OCI-LY1 (cell line): Measurements from ENCODE around the gene FYB2.

ENCODE experiments used
- H2AFZ ChIP-seq: fragments of 200-600 bp; sonication (generic), shearing (Covaris generic); 2 replicates; pipeline ENCODE4 v1.6.0; 2014; ENCODE audit warnings: antibody characterized with exemption, mild to moderate bottlenecking, low read length
- H3F3A ChIP-seq: fragments of 200-600 bp; sonication (generic), shearing (Covaris generic); 2 replicates; pipeline ENCODE4 v1.6.0; 2014; ENCODE audit warnings: mild to moderate bottlenecking, antibody characterized with exemption, low read length, moderate library complexity; ENCODE audit not compliant: insufficient read depth
- H3K27ac ChIP-seq: fragments of 200-600 bp; sonication (generic); 2 replicates; pipeline ENCODE4 v1.5.1; 2014; ENCODE audit warnings: low read length, mixed run types, mild to moderate bottlenecking, low read depth; ENCODE audit not compliant: poor library complexity, severe bottlenecking
- H3K27me3 ChIP-seq: fragments of 200-600 bp; sonication (generic); 2 replicates; pipeline ENCODE4 v1.6.0; 2014; ENCODE audit warnings: antibody characterized with exemption, mild to moderate bottlenecking, low read length, moderate library complexity; ENCODE audit not compliant: insufficient read depth
- H3K36me3 ChIP-seq: fragments of 200-600 bp; sonication (generic); 2 replicates; pipeline ENCODE4 v1.6.1; 2014; ENCODE audit warnings: mild to moderate bottlenecking, antibody characterized with exemption, low read length, moderate library complexity, mixed read lengths; ENCODE audit not compliant: insufficient read depth
- H3K4me1 ChIP-seq: fragments of 200-600 bp; sonication (generic); 2 replicates; pipeline ENCODE4 v1.5.1; 2014; ENCODE audit warnings: mild to moderate bottlenecking, low read length, moderate library complexity; ENCODE audit not compliant: insufficient read depth, severe bottlenecking
- H3K4me2 ChIP-seq: fragments of 200-600 bp; sonication (generic), shearing (Covaris generic); 2 replicates; pipeline ENCODE4 v1.6.1; 2014; ENCODE audit warnings: low read length
- H3K4me3 ChIP-seq: fragments of 200-600 bp; sonication (generic); 2 replicates; pipeline ENCODE4 v1.5.1; 2014; ENCODE audit warnings: low read length, low read depth, mild to moderate bottlenecking, mixed read lengths; ENCODE audit not compliant: poor library complexity, severe bottlenecking
- H3K79me2 ChIP-seq: fragments of 200-600 bp; shearing (Covaris generic); 2 replicates; pipeline ENCODE4 v1.6.1; 2016; ENCODE audit warnings: mixed run types, low read length, mixed read lengths; ENCODE audit not compliant: insufficient read depth
- H3K9ac ChIP-seq: fragments of 200-600 bp; sonication (generic), shearing (Covaris generic); 2 replicates; pipeline ENCODE4 v1.6.1; 2014; ENCODE audit warnings: mild to moderate bottlenecking, low read length, mixed read lengths
- H3K9me2 ChIP-seq: fragments of 200-600 bp; sonication (generic), shearing (Covaris generic); 2 replicates; pipeline ENCODE4 v1.6.1; 2014; ENCODE audit warnings: low read depth, mild to moderate bottlenecking, low read length, mixed read lengths
- H3K9me3 ChIP-seq: fragments of 200-600 bp; shearing (Covaris generic); 2 replicates; pipeline ENCODE4 v1.6.1; 2014; ENCODE audit warnings: low read length, mixed read lengths
- H4K20me1 ChIP-seq: fragments of 200-600 bp; sonication (generic), shearing (Covaris generic); 2 replicates; pipeline ENCODE4 v1.6.0; 2016; ENCODE audit warnings: mild to moderate bottlenecking, low read length; ENCODE audit not compliant: insufficient read depth
- EZH2 ChIP-seq: fragments of 200-600 bp; sonication (generic), shearing (Covaris generic); IDR thresholded peaks from 2 replicates; pipeline ENCODE4 v1.8.0; 2017; ENCODE audit warnings: borderline replicate concordance, mixed run types, mild to moderate bottlenecking, antibody characterized with exemption, low read length, moderate library complexity, mixed read lengths
- TF ChIP-seq, protein P1 (sequence below): fragments of 200-600 bp; sonication (generic), shearing (Covaris generic); IDR thresholded peaks from 2 replicates; pipeline ENCODE4 v1.5.1; 2017; ENCODE audit warnings: mild to moderate bottlenecking, antibody characterized with exemption, low read length, moderate library complexity, mixed read lengths

The FYB2 gene

DNA sequence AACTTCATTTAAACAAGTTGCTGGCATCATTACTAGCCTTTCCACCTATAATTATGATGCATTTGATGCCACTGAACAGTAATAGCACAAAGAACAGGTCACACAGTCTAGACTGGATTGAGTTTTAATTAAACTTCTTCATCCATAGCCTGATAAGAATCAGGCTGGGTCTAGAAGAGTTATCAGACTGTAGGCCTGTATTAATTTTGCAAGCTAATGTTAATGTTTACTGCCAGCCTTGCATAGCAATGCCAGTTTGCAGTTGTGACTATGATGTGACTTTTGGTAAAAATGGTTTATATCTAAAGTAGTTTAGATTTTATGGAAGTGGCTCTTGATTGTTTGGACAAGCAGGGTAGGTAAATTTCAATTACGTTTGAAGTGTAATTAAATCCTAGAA, 106.1 kb downstream of the FYB2 start:
- no peaks in the 10 kb centered on the region for H3K9me3 ChIP-seq
- TF ChIP-seq, protein P1, sequence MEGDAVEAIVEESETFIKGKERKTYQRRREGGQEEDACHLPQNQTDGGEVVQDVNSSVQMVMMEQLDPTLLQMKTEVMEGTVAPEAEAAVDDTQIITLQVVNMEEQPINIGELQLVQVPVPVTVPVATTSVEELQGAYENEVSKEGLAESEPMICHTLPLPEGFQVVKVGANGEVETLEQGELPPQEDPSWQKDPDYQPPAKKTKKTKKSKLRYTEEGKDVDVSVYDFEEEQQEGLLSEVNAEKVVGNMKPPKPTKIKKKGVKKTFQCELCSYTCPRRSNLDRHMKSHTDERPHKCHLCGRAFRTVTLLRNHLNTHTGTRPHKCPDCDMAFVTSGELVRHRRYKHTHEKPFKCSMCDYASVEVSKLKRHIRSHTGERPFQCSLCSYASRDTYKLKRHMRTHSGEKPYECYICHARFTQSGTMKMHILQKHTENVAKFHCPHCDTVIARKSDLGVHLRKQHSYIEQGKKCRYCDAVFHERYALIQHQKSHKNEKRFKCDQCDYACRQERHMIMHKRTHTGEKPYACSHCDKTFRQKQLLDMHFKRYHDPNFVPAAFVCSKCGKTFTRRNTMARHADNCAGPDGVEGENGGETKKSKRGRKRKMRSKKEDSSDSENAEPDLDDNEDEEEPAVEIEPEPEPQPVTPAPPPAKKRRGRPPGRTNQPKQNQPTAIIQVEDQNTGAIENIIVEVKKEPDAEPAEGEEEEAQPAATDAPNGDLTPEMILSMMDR, result no peak
- TF ChIP-seq EZH2, result no peak

DNA sequence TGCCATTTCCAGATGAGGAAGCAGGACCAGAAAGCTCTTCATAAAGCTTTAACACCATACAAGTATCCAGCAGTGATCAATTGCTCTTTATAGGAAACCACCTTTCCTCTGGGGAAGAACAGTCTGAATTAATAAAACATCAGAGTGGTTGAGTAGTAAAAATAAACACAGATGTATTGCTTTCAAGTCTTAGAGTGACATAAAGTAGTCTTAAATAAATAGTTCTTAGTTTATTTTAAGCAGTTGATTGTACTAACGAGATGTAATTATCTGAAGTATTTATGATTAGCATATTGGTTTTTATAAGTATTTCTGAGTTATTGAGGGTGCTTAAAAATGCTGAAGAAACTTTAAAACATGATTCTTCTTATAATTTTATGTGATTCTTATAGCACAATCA, 107.1 kb downstream of the FYB2 start:
- H2AFZ ChIP-seq, result no peak overlapping the region
- no peaks in the 10 kb centered on the region for H3K9me3 ChIP-seq
- no peaks in the 10 kb centered on the region for H3K79me2 ChIP-seq
- H3K4me2 ChIP-seq, result no peak overlapping the region
- TF ChIP-seq EZH2, result no peak
- TF ChIP-seq, protein P1, result no peak
- no peaks in the 10 kb centered on the region for H3F3A ChIP-seq
- no peaks in the 10 kb centered on the region for H3K27me3 ChIP-seq
- H3K4me1 ChIP-seq, result no peaks in the 10 kb centered on the region
- H3K9me2 ChIP-seq, result no peaks in the 10 kb centered on the region
- H4K20me1 ChIP-seq, result no peaks in the 10 kb centered on the region
- H3K4me3 ChIP-seq, result no peak overlapping the region
- no peaks in the 10 kb centered on the region for H3K36me3 ChIP-seq
- no peak overlapping the region for H3K27ac ChIP-seq
- H3K9ac ChIP-seq, result no peak overlapping the region

More for the DNA sequence above, 106.1 kb downstream of the FYB2 start:
- no peak overlapping the region for H3K4me3 ChIP-seq
- H3K36me3 ChIP-seq, result no peaks in the 10 kb centered on the region
- H3K27me3 ChIP-seq, result no peaks in the 10 kb centered on the region
- no peaks in the 10 kb centered on the region for H4K20me1 ChIP-seq
- H3K27ac ChIP-seq, result no peak overlapping the region
- H3K4me1 ChIP-seq, result no peaks in the 10 kb centered on the region
- H3K9me2 ChIP-seq, result no peaks in the 10 kb centered on the region
- no peak overlapping the region for H3K4me2 ChIP-seq
- no peaks in the 10 kb centered on the region for H3K79me2 ChIP-seq
- H2AFZ ChIP-seq, result no peak overlapping the region
- H3F3A ChIP-seq, result no peaks in the 10 kb centered on the region
- H3K9ac ChIP-seq, result no peak overlapping the region

DNA sequence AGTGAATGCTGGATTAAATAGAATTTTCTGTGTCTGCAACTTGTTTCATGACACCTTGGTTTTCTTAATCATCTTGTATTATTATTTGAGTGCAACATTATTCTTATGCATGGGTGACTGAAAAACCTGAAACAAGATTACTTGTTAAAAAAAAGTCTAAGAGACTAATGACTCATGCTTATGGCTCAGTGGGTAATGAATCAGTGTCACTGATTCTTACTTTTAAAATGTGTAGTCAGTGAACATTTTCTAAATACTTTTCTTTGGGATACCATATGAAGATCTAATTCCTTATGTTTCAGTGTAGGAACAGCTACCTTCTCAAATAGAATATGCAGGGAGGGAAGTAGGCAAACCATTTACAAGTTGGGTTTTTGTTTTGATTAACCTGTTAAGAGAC, 108.6 kb downstream of the FYB2 start:
- Histone ChIP-seq H3F3A (no peaks in the 10 kb centered on the region), H3K27me3 (no peaks in the 10 kb centered on the region), H3K36me3 (no peaks in the 10 kb centered on the region), H3K4me3 (no peak overlapping the region), H3K9ac (no peak overlapping the region), H3K4me2 (no peak overlapping the region), H4K20me1 (no peaks in the 10 kb centered on the region), H3K9me3 (no peaks in the 10 kb centered on the region), H3K27ac (no peak overlapping the region), H2AFZ (no peak overlapping the region), H3K79me2 (no peaks in the 10 kb centered on the region), H3K9me2 (no peaks in the 10 kb centered on the region), H3K4me1 (no peaks in the 10 kb centered on the region)
- TF ChIP-seq EZH2, result no peak
- TF ChIP-seq, protein P1, result no peak
